H1 (cell line): ENCODE results near the gene GXYLT2. TPM values are rescaled to one million over a fixed set of nuclear protein-coding genes. Genes with fewer than 3 reads are reported as not detected.

Source experiments
- PHF8 ChIP-seq: fragments of 200-600 bp; sonication (generic); conservative IDR thresholded peaks from 2 replicates; pipeline ENCODE4 v1.7.1; 2012; ENCODE audit warnings: low read depth, mild to moderate bottlenecking, inconsistent platforms, low read length, moderate library complexity
- polyA plus RNA-seq, 7 experiments: library from polyadenylated mRNA; depleted of rRNA in 3 of 7; stranded (reverse) in 5 of 7; unstranded in 2 of 7; fragments of >200 nt in 5 of 7; fragments of 200-250 nt in 2 of 7; gene quantifications; 1 replicate in 5 of 7; 2 replicates in 1 of 7; 4 replicates in 1 of 7; pipeline versions ENCODE4 v1.2.1 to v1.2.3, GENCODE V29; 2011 to 2013; ENCODE audit warnings: missing spikeins in 2 of 7, mixed read lengths in 2 of 7
- total RNA-seq: library from RNA; stranded (reverse); fragmentation: NEBNext Ultra II Directional; extraction: Animal tissue kit (Norgen Biotek cat#: 25700); gene quantifications from 2 replicates; pipeline ENCODE4 v1.2.1, GENCODE V29; 2021

Gene GXYLT2
- total and polyA plus RNA-seq, 2 of the 8 experiments (the other 6 are each of a cell fraction or from before 2014, with no cell fraction given), result 1.8 to 5.6 TPM

DNA sequence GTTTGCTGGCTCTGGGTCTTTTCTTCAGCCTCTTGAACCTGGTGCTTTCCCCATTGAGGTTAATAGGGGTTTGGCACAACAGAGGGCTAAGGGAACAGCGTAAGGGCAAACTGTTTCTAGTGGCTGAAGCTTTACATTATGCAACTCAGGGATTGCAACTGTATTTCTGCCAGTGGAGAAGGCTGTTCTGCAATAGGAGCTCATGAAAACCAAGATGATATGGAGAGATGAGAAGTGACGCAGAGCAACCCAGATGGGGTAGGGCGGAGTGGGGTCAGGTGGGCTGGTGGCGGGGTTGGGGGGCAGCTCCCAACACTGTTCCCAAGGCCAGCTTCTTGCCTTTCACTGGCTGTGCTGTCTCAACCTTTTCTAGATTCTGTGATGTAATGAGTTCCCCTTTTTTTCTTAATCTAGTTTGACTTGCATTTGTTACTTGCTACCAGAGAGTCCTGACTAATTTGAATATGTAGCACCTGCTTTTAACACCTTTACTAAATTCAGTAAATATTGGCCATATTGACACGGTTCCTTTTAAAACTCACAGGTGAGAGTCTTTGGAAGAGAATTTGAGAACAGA lies 7.2 kb downstream of the GXYLT2 start (continued):
- no peak for TF ChIP-seq PHF8
